HG02870 (cell line): Measurements from ENCODE around the gene LSAMP.

ENCODE experiments used
- ATAC-seq: cut with Tn5 transposase; IDR thresholded peaks from one replicate; pipeline ENCODE4 v1.9.1; 2021; ENCODE audit warnings: mild to moderate bottlenecking, moderate library complexity; ENCODE audit not compliant: unreplicated experiment

LSAMP gene

DNA sequence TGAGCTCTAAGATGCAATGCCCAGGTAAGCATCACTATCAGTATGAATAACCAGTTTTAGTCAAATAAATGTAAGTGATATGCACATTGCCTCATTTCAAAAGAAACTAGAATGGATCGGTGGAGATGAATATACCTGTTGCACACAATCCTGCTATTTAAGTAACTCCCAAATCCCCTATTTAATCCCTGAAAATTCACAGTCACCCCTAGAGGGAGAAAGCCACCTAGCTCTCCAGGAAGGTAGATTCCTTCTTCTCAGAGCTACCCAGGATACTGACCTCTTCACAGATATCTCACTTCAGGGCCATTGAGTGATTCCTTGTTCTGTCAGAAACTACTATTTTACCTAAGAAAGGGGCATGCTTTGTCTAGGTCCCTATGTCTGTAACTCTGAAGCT is 11.7 kb downstream of the LSAMP start:
- ATAC-seq = no peak

DNA sequence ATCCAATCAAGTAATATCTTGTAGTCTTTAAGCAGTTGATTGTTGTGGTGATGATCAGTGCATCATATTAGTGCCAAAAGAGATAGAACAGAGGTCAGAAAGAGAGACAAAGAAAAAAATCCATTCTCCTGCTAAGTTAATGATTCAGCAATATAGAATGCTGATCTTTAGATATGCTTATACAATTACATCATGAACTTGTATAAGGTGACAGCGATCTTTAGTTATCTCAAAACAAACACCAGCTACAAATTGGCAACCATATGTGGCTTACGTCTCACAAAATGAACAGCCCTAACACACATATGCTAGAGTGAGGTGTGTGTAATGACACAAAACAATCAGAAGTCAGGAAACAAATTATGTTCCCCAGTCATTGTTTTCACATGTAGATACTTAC is 12.5 kb downstream of the LSAMP start:
- no peak for ATAC-seq

DNA sequence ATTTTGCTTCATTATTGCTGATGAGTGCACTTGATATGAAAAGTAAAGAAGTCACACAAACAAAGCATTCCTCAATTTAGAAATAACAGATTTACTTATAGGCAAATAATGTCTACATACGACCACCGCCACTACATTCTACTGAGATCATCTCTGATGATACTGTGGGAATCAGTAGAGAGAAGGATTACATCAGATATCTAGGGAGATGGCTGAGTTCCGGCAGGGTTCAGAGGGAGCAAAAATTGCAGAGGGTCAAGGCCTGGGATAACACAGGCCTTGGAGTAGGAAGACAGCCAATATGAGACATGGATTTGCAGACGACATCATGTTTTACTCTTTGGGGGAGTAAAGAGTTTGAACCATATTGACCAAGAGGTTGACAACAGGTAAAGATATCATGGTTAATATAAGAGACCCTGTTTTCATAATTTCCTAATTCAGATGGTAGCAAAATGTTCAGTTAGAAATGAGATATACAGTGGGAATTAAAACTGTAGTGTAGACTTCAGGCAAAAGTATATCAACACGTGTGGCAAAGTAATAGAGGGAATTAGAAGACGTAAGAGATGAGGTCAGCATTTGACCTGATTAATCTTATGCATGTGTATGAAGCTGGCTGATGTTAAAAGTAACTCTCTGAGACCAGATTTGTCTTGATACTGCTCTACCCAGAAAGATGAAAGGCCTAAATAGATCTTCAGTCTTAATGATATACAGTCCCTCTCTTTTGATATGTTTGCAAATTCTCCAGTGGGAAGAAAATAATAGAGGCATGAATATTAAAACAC is 15.6 kb downstream of the LSAMP start:
- no peak for ATAC-seq

DNA sequence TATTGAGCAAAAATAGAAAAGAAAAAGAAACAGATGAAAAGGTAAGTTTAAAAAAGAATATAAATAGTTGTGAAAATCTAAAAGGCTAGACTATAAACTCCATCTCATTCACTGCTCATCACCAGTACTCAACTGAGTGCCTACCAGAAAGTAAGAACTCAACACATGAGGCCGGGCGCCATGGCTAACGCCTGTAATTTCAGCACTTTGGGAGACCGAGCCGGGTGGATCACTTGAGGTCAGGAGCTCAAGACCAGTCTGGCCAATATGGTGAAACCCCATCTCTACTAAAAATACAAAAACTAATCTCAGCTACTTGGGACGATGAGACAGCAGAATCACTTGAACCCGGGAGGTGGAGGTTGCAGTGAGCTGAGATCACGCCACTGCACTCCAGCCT is 19.3 kb downstream of the LSAMP start:
- ATAC-seq = no peak

DNA sequence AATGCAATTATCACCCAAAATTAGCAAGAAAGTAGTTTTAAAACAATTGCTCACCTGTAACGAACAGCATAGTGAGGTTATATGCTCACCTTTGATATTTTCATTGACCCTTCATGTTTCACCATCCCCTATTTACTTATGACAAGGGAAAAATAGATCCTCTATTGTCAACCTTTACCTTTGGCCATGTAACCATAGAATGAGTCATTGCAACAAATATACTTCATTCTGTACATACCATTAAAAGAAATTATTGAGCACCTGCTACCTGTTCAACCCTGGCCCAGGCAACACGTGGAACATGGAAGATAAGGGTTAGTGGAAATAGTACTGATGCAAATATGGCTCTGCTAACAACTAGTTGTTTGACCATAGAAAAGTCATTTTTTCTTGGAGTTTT is 20.2 kb downstream of the LSAMP start:
- no peak for ATAC-seq

DNA sequence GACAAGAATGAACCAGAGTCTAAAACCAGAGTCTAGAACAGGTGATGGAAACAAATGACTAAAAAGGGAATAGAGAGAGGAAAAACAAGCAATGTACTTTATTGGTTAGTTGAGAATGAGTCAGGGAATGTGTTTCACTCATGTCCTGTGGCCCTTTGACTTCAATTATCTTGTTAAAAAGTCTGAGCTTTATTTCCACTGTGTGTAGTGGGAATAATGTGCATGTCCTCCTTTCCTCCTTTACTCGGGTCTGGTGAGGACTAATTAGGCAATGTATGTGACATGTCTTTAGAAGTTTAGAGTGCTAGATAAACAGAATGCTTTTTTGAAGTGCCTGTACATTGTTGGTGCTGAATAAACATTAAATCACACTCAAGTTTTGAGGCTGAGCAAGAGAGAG is 21.3 kb downstream of the LSAMP start:
- ATAC-seq = no peak

DNA sequence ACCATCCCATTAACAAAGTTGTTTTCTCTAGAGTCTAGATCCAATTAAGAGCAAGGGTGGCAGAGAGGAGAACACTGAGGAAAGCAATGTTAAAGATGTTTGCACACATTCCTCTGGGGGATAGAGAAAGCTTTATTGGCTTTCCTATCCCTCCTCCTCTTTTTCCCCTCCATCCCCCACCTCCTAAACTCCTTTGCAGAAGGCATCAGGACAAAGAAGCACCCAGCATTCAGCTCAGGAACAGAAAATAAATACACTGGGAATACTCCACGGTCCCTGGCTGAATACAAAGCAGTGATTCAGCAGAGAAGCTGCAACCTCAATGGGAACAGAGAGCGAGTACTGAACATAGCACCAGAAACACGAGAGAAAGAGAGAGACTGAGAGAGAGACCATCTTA is 21.9 kb downstream of the LSAMP start:
- ATAC-seq = no peak

DNA sequence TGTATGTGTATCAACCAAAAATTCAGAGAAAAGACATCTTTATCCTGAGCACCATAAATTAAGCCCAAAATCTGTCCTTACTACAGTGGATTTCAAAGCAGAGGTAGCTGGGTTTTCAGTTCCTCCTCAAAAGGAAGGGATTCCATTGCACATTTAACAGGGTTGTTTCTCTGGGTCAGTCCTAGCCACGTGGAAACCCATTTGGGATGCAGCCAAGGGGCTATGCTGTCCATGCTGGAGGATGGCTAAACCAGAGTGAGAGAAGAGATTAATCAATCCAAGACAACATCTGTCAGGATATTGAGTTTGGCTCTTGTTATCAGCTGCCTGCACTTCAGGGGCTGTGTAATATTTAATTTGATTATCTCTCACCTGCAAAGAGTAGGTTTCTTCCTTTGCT is 28.1 kb downstream of the LSAMP start:
- no peak for ATAC-seq

DNA sequence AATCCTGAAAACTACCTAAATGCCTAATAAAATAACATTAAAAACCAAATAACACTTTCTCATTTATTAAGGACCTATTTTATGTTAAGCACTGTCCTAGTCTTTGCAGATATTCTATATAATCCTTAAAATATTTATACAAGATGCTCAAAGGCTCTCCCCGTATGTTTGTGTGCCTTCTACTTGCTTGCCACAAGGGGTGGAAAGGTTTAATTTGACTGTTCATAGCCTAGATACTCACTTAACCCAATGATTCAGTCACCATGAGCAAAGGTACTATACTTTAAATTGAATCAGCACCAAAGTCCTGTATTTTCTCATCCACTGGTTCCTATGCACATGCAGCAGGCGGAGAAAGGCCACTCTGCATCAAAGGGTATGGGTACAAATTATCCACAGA is 32.0 kb downstream of the LSAMP start:
- ATAC-seq = no peak

DNA sequence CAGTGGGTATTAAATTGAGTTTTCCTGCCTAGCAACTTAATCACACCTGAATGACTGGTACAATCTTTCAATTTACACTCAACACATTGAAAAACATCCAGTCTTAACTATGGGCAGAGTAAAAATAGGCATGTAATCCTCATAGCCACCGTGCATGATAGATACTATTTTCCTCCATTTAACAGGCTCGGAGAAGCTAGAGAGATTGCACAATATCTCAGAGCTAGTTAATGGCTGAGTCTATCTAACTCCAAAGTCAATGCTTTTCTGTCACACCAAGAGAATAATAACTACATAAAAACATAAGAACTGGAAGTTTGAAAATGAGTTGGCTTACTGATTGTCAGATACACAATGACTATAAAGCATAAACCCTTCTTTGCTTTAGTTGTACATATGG is 36.8 kb downstream of the LSAMP start:
- ATAC-seq = no peak

DNA sequence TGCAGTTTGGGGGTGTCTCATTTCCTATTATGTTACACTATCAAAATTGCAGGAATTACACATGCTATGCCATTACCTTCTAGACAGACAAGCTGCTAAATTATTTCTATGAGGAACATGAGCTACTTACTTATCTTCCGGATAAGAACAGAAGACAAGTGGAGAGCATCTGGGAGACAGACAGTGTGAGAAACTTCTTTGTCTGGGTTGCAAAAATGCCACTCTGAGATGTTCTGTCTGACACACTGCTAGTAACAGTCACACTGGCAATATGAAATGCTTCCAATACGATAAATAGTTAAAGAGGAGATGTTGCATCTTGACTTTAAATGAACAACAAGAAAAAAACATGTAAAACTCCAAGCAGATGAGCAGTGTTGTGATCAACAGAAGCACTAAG is 40.1 kb downstream of the LSAMP start:
- no peak for ATAC-seq

DNA sequence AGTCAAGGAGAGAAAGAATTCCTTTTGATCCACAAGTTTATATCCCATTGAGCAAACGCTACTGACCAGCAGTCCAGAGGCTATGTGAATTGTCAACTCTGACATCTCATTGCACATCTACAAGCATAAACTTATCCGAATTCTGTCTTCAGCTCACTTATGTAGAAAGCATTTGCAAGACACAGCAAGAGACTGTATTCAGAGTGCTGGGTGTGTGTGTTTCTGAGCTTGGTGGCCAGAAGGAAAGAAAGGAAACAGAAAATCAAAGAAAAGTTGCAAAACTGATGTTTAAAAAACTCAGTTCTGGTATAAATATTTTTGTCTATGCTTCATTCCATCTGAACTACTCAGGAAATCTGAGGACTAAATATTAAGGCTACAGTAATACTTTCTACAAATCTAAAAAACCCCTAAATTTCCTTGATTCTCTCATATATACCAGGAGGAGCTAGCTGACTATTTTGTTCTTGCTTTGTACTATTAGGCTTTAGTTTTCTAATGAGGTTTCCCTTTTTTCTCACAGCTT is 45.5 kb downstream of the LSAMP start:
- ATAC-seq = no peak

DNA sequence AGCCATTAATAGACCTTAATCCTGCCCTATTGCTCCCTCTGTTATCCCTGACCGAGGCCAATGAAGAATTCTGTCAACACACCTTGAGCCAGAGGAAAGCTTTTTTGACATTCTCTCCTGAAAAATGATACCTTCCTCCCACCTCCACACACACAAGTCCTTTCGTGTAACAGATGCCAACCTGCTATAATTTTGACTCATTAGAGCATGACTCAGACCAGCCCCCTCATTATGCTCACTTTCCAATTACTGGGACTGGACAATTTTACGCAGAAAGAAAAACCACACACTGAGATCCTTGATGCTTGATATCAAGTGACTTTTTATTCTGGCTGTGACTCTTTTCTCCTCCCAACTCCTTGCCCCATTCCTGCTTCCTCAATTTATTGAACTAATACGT is 50.9 kb downstream of the LSAMP start:
- ATAC-seq = no peak

DNA sequence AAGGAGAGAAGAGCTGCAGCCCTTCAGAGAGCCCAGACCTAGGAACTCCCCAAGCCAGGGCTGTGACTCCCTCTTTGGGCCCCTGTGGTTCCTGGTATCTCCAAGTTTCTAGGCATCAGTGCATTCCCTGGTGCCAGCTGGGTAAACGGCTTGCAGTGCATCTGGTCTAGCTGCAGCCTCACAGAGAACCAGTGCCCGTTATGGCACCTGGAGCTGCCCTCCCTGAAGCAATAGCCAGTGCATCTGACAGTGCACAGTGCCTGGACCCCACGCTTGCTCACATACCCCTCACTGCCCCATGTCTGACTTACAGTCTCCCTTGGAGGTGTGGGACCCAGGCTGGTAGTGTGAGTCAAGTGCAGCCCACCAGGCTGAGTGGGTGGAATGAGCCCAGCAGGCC is 52.1 kb downstream of the LSAMP start:
- no peak for ATAC-seq

DNA sequence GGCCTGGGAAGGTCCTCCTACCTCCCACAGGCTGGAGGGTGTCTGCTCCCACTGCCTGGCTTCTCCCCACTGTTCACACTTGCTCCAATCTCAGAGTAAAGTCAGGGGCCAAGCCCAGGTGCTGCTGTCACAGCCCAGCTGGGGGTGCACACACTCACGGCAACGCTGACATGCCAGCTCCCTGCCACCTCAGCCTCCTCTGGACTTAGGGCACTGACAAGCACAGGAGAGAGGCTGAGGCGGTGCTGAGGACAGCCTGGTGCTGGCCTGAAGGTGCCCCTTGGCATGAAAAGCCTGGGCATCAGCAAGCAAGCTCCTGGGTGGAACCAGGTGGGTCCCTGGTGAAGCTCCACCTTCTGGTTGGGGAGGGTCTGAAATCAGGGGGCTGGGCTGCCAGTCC is 53.0 kb downstream of the LSAMP start:
- no peak for ATAC-seq

DNA sequence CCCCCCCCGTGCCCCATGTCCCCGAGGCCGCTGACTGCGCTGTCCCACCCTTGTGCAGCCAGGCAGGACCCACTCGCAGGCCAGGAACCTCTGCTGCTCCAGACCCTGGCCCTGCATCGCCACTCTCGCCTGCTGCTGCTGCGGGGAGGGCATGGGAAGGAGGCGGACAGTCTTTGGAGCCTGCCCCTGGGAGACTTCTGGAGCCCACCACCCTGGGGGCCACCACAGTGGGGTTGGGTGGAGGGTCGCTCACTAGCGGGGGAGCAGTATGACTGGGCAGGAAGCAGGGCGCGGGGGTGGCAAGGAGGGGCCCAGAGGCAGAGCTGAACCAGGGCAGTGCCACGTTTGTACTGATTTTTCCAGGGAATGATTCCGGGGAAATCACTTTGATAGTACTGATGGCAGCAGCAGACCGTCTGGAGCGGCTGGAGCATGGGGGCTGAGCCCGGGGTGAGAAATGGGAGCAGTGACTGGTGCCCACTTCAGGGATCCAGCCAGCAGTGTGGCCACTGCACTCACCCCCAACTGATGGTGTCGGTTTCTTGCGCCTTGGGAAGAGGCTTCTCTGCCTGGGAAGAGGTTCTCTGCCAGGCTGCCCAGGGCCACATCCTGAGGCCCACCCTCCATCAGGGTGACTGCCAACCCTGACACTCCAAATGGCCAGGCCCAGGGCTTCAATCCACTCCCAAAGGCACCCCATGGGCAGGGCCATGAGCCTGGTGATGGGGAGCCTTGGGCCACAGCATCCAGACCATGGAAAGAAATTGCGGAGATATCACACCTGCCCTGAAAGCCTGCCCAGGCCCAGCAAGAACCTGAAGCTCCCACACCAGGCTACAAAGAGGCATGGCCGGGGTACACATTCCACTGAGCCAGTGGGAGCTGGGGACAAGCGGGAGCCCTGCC is 53.7 kb downstream of the LSAMP start:
- no peak for ATAC-seq

DNA sequence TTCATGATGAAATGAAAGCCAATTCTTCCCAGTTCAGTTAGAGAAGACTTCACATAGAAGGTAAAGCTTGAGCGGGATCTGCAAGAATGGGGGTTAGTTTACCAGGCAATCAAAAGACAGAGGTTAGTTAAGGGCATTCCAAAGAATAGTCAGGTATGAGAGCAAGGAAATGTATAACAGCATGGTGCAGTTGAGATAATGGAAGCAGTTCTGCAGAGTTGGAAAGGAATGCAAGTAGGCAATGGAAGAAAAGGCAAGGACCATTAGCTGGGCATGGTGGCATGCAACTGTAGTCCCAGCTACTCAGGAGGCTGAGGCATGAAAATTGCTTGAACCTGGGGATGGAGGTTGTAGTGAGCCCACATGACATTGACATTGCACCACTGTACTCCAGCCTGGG is 55.0 kb downstream of the LSAMP start:
- ATAC-seq = no peak

DNA sequence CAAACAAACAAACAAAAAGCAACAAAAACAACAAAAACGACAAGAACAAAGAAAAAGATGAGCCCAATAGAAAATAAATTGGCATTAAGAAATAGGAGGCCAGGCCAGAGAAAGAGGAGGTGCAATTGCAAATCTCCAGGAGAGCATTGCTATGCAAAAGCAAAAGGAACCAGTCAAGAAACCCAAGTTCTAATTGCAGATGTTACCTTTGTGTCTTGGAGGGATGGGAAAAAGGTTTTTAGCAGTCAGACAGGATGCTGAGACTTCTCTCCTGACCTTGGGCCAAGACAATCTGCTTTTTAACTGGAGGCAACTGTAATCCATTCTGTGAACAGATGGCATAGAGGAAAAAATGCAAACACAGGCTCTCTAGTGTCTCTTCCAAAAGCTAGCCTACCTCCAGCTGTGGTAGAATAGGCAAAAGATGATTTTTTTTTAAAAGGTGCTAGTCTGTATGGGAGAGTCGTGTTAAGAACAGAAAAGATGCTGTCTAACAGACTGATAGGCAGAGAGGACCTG is 56.4 kb downstream of the LSAMP start:
- no peak for ATAC-seq

DNA sequence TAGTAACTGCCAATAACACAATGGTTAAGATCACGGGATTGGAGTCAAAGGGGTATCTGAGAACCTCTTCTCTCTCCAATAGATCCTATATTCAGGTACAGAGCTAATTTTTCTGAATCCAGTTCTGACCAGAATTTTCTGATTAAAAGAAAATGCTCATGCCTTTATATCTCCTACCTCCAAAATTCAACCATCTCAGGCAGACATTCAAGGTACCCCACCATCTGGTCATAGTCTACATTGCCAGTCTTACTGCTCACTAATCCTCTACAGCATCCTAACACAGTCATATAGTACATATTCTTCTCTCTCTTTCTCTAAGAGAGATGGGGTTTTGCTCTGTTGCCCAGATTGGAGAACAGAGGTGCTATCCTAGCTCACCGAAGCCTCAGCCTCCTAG is 59.1 kb downstream of the LSAMP start:
- no peak for ATAC-seq

DNA sequence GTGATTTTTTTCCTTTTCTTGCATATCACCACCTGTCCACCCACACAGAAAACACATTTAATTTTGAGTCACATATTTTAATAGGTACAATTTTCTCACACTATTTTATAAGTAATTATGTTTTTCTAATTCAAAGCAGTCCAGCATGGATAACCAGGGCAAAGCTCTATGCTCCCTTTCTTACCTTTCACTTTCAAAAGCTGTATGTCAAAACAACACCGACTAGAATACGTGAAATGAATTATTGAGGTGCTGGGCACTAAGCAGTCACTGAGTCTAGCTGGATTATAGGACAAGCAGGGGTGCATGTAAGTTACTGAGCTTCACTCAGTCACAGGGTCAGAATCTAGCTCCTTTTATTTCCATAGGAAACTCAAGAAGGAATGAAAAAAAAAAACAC is 60.6 kb downstream of the LSAMP start:
- no peak for ATAC-seq

DNA sequence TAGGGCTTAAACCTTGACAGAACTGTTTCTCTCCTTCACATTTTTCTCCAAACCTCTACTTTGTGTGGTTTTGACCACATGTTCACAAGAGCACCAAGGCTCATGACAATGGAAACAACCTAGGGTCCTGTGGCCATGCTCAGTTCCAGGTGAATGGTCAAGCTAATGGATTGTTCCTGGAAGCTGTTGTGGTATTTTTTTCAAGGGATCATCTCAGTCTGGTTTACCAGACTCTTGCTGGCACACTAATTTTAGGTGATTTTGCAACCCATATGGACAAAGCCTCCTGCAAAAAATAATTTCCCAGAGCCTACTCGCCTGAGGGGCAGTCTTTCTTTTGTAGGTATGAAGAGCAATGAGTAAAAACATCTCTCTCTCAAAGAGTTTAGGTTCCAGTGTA is 67.2 kb downstream of the LSAMP start:
- no peak for ATAC-seq

DNA sequence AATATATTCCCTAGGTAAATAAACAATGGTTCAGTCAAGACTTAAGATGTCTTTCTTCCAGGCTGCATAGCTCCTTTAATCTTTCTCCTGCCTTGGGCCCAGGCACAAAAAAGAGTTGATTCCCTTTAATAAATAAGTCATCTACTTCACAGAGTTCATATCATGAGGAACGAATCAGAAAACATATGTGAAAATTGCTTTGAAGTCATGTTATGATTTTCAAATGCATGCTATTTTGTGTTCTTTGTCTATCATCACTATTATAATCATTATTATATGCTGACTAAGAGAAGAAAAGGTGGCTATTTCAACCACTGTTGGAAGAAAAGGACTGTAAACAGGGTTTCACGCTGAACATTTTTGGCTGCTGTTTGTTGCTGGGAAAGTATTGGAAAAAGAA is 70.4 kb downstream of the LSAMP start:
- no peak for ATAC-seq
